ENCODE results near the gene ZC3H6. TPM values are rescaled to one million over a fixed set of nuclear protein-coding genes. Genes with fewer than 3 reads are reported as not detected.

The ZC3H6 gene
- total and polyA plus RNA-seq, 2 of the 4 experiments (the other 2 are of a cell fraction) = 0.55 to 2.0 TPM

DNA sequence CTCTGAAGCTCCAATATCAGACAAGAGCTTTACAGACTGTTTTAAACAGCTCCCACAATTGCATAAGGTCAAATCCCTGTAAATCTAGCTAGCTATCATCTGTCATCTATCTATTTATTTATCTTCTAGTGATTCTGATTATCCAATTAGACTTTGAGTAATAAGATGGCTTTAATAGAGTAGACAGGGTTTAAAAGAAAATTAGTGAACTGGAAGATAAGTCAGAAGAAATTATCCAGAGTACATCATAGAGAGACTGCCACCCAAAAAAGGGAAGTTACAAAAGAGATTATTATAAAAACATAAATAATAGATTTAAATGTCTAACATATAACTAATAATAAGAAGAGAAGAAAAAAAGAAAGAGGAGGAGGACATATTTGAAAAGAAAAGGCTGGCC is 12.5 kb upstream of the ZC3H6 start:
- H2BK120ac ChIP-seq (ENCODE audit: low read depth, low read length) = no peak overlapping the region
- H3K4me3 ChIP-seq (ENCODE audit: insufficient read depth, low read depth, low read length) = no peak overlapping the region
- H2AK5ac ChIP-seq (ENCODE audit: low read depth, low read length) = no peak overlapping the region
- H4K8ac ChIP-seq (ENCODE audit: low read depth in 2 of 2, low read length in 2 of 2) = no peak overlapping the region
- H2AK9ac ChIP-seq (replicated peaks; ENCODE audit: low read depth, low read length, poor library complexity) = no peak overlapping the region
- dilution Hi-C loops (cut with HindIII; ENCODE audit: low sequenced_read_pairs, unreplicated experiment) (no loop called here), intact Hi-C loops (cut with micrococcal nuclease) (loop anchor here (10.0 kb wide), 1 partner anchor 312 kb away; no protein-coding TSS in a partner anchor), in situ Hi-C loops (cut with MboI; ENCODE audit: low sequenced_read_pairs) (loop anchor here (25.0 kb wide), 1 partner anchor 174 kb away; the partner anchor contains the start of gene RGPD8)
- H3K9me3 ChIP-seq (ENCODE audit: control insufficient read depth, insufficient read depth, low read length) = peaks cover 3% of the 10 kb centered on the region
- CTCF ChIA-PET = interaction anchor here (0.7 kb wide), 1 partner anchor 1842 kb away, joined by 3 read pairs; no protein-coding TSS in a partner anchor
- no peak overlapping the region for H4K5ac ChIP-seq (ENCODE audit: low read depth, low read length)
- BruUV-seq (replicated peaks) = no TSS peak
- no peak overlapping the region for H3K4ac ChIP-seq (ENCODE audit: low read depth, low read length)
- H3K14ac ChIP-seq (replicated peaks; ENCODE audit: low read depth, low read length) = no peak overlapping the region
- H3K36me3 ChIP-seq (ENCODE audit: control insufficient read depth, insufficient read depth, low read length) = no peaks in the 10 kb centered on the region
- H3K18ac ChIP-seq (ENCODE audit: low read depth, low read length) = no peak overlapping the region
- H2BK5ac ChIP-seq (ENCODE audit: low read depth, low read length, poor library complexity, severe bottlenecking) = no peak overlapping the region
- H4K91ac ChIP-seq (ENCODE audit: insufficient read depth, low read depth, low read length) = no peak overlapping the region
- no peak overlapping the region for H2BK15ac ChIP-seq (ENCODE audit: low read depth, low read length)
- H3K27ac ChIP-seq (ENCODE audit: insufficient read depth, low read length) = no peak overlapping the region
- no peak overlapping the region for H3K9ac ChIP-seq (ENCODE audit: low read depth, low read length)
- H3K56ac ChIP-seq (ENCODE audit: extremely low read depth, insufficient read depth, low read length) = no peak overlapping the region
- TF ChIP-seq NFE2L2 (IDR thresholded peaks at IDR 0.05; ENCODE audit: low read depth, low read length) = no peak
- TF ChIP-seq BHLHE40 (IDR thresholded peaks at IDR 0.05; ENCODE audit: low read depth, low read length) = no peak
- no peak for TF ChIP-seq RAD21 (IDR thresholded peaks at IDR 0.05; ENCODE audit: low read length)
- no peak for TF ChIP-seq MXI1 (IDR thresholded peaks at IDR 0.05; ENCODE audit: borderline replicate concordance, low read depth, low read length)
- no peak for TF ChIP-seq CEBPB (IDR thresholded peaks at IDR 0.05; ENCODE audit: low read depth, low read length)
- no peak for TF ChIP-seq SMC3 (IDR thresholded peaks at IDR 0.05; ENCODE audit: low read depth, low read length)
- no peak for TF ChIP-seq MAZ (IDR thresholded peaks at IDR 0.05; ENCODE audit: borderline replicate concordance, low read depth, low read length)
- TF ChIP-seq CHD1 (IDR thresholded peaks at IDR 0.05; ENCODE audit: low read depth, low read length) = no peak
- no peak for TF ChIP-seq MAFK (IDR thresholded peaks at IDR 0.05; ENCODE audit: low read depth, low read length)
- TF ChIP-seq RFX5 (IDR thresholded peaks at IDR 0.05; ENCODE audit: low read depth, low read length) = no peak
- TF ChIP-seq USF2 (IDR thresholded peaks at IDR 0.05; ENCODE audit: low read depth, low read length) = no peak
- TF ChIP-seq, protein P1, sequence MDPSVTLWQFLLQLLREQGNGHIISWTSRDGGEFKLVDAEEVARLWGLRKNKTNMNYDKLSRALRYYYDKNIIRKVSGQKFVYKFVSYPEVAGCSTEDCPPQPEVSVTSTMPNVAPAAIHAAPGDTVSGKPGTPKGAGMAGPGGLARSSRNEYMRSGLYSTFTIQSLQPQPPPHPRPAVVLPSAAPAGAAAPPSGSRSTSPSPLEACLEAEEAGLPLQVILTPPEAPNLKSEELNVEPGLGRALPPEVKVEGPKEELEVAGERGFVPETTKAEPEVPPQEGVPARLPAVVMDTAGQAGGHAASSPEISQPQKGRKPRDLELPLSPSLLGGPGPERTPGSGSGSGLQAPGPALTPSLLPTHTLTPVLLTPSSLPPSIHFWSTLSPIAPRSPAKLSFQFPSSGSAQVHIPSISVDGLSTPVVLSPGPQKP (IDR thresholded peaks at IDR 0.05; ENCODE audit: borderline replicate concordance, low read depth, low read length) = no peak
- no peak for TF ChIP-seq POLR2A (IDR thresholded peaks at IDR 0.05; ENCODE audit: low read depth, low read length)
- no peak for TF ChIP-seq RCOR1 (IDR thresholded peaks at IDR 0.05; ENCODE audit: insufficient replicate concordance, low read length)
- TF ChIP-seq FOS (IDR thresholded peaks at IDR 0.05; ENCODE audit: low read depth, low read length) = no peak
- TF ChIP-seq CTCF (conservative IDR thresholded peaks at IDR 0.05; ENCODE audit: low read depth, low read length) = no peak
- no peaks in the 10 kb centered on the region for H3K4me1 ChIP-seq (ENCODE audit: control insufficient read depth, insufficient read depth, low read length)
- H2BK20ac ChIP-seq (ENCODE audit: low read depth, low read length) = no peak overlapping the region
- POLR2A ChIA-PET (ENCODE audit: unreplicated experiment) = no interaction called here
- no peaks in the 10 kb centered on the region for H4K20me1 ChIP-seq (ENCODE audit: insufficient read depth, low read length)
- H3K23ac ChIP-seq (ENCODE audit: low read depth, low read length) = no peak overlapping the region
- no peak overlapping the region for H2AFZ ChIP-seq (replicated peaks; ENCODE audit: low read length, poor library complexity)
- ATAC-seq (ENCODE audit: low read depth) = no peak
- H3K4me2 ChIP-seq (ENCODE audit: low read depth, low read length) = no peak overlapping the region
- no peaks in the 10 kb centered on the region for H3K9me1 ChIP-seq (ENCODE audit: insufficient read depth, low read length)
- no peak for DNase-seq
- peaks cover 4% of the 10 kb centered on the region; the same call in 1 of the 2 replicates for H3K27me3 ChIP-seq (ENCODE audit: control insufficient read depth, insufficient read depth, low read length)
- H3K79me1 ChIP-seq (ENCODE audit: low read depth in 1 of 2, low read length in 2 of 2) = no peaks in the 10 kb centered on the region

Data from IMR-90 (cell line).